Measurements from ENCODE around the gene LCA5L.

- TF ChIP-seq CTCF (conservative IDR thresholded peaks at IDR 0.05 in 1 of 2, IDR thresholded peaks at IDR 0.05 in 1 of 2; ENCODE audit: extremely low read depth in 1 of 2, insufficient read depth in 1 of 2, low read depth in 1 of 2, low read length in 2 of 2): no peak
- TF ChIP-seq EZH2 (IDR thresholded peaks at IDR 0.05; ENCODE audit: borderline replicate concordance, low read length): no peak
Observed at GRCh38 chr21:39452970-39453342, 7.4 kb upstream of the LCA5L start.

Data from mammary epithelial cell (primary cell).